WTC11 (cell line): ENCODE measurements around the gene FRK. TPM values are rescaled to one million over a fixed set of nuclear protein-coding genes. Genes with fewer than 3 reads are reported as not detected.

Experiments used
- ATAC-seq: fragments of 200-7000 bp; cut with Tn5 transposase; 2 replicates; pipeline ENCODE4 v1.10.0; 2021; ENCODE audit warnings: mild to moderate bottlenecking, moderate library complexity
- CTCF ChIA-PET: fragments of 300-600 bp; sonication (Branson Sonifier 250); formaldehyde crosslinking; loops from one replicate; lab custom pipeline; 2021; ENCODE audit warnings: antibody characterized with exemption; lab: Charles Lee
- POLR2A ChIA-PET: fragments of 350-600 bp; sonication (Branson Sonifier 250); formaldehyde crosslinking; loops from one replicate; lab custom pipeline; 2021; ENCODE audit warnings: antibody characterized with exemption; lab: Charles Lee
- DNase-seq: peaks from one replicate; pipeline ENCODE4 v3.0.0; 2021; ENCODE audit warnings: low spot score
- H3K27ac Mint-ChIP-seq: 2 replicates; pipeline ENCODE4 v1.8.0; 2021; ENCODE audit warnings: mixed read lengths
- H3K27me3 Mint-ChIP-seq: 2 replicates; pipeline ENCODE4 v1.8.0; 2021; ENCODE audit warnings: low read depth, mild to moderate bottlenecking, moderate library complexity, mixed read lengths
- H3K36me3 Mint-ChIP-seq: 2 replicates; pipeline ENCODE4 v1.8.0; 2021; ENCODE audit warnings: mixed read lengths
- H3K4me1 Mint-ChIP-seq: 2 replicates; pipeline ENCODE4 v1.8.0; 2022; ENCODE audit warnings: mixed read lengths
- H3K4me3 Mint-ChIP-seq: 2 replicates; pipeline ENCODE4 v1.8.0; 2021; ENCODE audit warnings: mild to moderate bottlenecking, moderate library complexity, mixed read lengths
- H3K9me3 Mint-ChIP-seq: 2 replicates; pipeline ENCODE4 v1.8.0; 2021; ENCODE audit warnings: mixed read lengths
- ATF2 ChIP-seq: sonication (generic); formaldehyde crosslinking; IDR thresholded peaks from 2 replicates; pipeline ENCODE4 v1.8.1; 2022; ENCODE audit warnings: low read depth, missing genetic modification reagents, borderline replicate concordance
- ETV6 ChIP-seq: sonication (generic); formaldehyde crosslinking; IDR thresholded peaks from 2 replicates; pipeline ENCODE4 v1.8.1; 2022; ENCODE audit warnings: mild to moderate bottlenecking, missing genetic modification reagents
- FOXJ3 ChIP-seq: sonication (generic); formaldehyde crosslinking; IDR thresholded peaks from 2 replicates; pipeline ENCODE4 v1.9.0; 2021; ENCODE audit warnings: missing genetic modification reagents, mild to moderate bottlenecking, borderline replicate concordance
- FOXK1 ChIP-seq: sonication (generic); formaldehyde crosslinking; IDR thresholded peaks from 2 replicates; pipeline ENCODE4 v1.8.0; 2022; ENCODE audit warnings: mild to moderate bottlenecking, moderate library complexity, missing genetic modification reagents
- GTF2I ChIP-seq: fragments of 250-450 bp; sonication (Bioruptor Pico); conservative IDR thresholded peaks from 2 replicates; pipeline ENCODE4 v1.4.0; 2021; ENCODE audit warnings: mild to moderate bottlenecking
- JUN ChIP-seq: sonication (generic); formaldehyde crosslinking; IDR thresholded peaks from 2 replicates; pipeline ENCODE4 v1.8.0; 2023; ENCODE audit warnings: mild to moderate bottlenecking, missing genetic modification reagents
- NR1H2 ChIP-seq: sonication (generic); formaldehyde crosslinking; IDR thresholded peaks from 2 replicates; pipeline ENCODE4 v1.9.0; 2021; ENCODE audit warnings: mild to moderate bottlenecking, moderate library complexity, missing genetic modification reagents
- NR3C1 ChIP-seq: sonication (generic); formaldehyde crosslinking; conservative IDR thresholded peaks from 2 replicates; pipeline ENCODE4 v1.8.1; 2023; ENCODE audit warnings: low read depth, mild to moderate bottlenecking, missing genetic modification reagents
- PRDM15 ChIP-seq: sonication (generic); formaldehyde crosslinking; IDR thresholded peaks from 2 replicates; pipeline ENCODE4 v1.8.0; 2022; ENCODE audit warnings: missing genetic modification reagents
- SMAD3 ChIP-seq: sonication (generic); formaldehyde crosslinking; IDR thresholded peaks from 2 replicates; pipeline ENCODE4 v1.8.0; 2022; ENCODE audit warnings: missing genetic modification reagents, mild to moderate bottlenecking, borderline replicate concordance
- SMAD4 ChIP-seq: sonication (generic); formaldehyde crosslinking; IDR thresholded peaks from 2 replicates; pipeline ENCODE4 v1.8.0; 2022; ENCODE audit warnings: mild to moderate bottlenecking, missing genetic modification reagents
- TCF7 ChIP-seq: sonication (generic); formaldehyde crosslinking; IDR thresholded peaks from 2 replicates; pipeline ENCODE4 v1.8.0; 2022; ENCODE audit warnings: mild to moderate bottlenecking, low read depth, missing genetic modification reagents, moderate library complexity
- TEAD1 ChIP-seq: sonication (generic); formaldehyde crosslinking; IDR thresholded peaks from 2 replicates; pipeline ENCODE4 v1.8.0; 2022; ENCODE audit warnings: mild to moderate bottlenecking, missing genetic modification reagents
- USF2 ChIP-seq: sonication (generic); formaldehyde crosslinking; IDR thresholded peaks from 2 replicates; pipeline ENCODE4 v1.8.1; 2023; ENCODE audit warnings: mild to moderate bottlenecking, missing genetic modification reagents, moderate library complexity
- ZNF232 ChIP-seq: sonication (generic); formaldehyde crosslinking; IDR thresholded peaks from 2 replicates; pipeline ENCODE4 v1.8.0; 2022; ENCODE audit warnings: mild to moderate bottlenecking, missing genetic modification reagents
- ZNF317 ChIP-seq: sonication (generic); formaldehyde crosslinking; IDR thresholded peaks from 2 replicates; pipeline ENCODE4 v1.8.1; 2023; ENCODE audit warnings: low read depth, mild to moderate bottlenecking, moderate library complexity, missing genetic modification reagents, borderline replicate concordance
- ZNF416 ChIP-seq: fragments of 250-450 bp; sonication (Bioruptor Pico); IDR thresholded peaks from 2 replicates; pipeline ENCODE4 v1.9.0; 2021; ENCODE audit warnings: mild to moderate bottlenecking, inconsistent platforms
- ZNF425 ChIP-seq: fragments of 250-450 bp; sonication (Bioruptor Pico); conservative IDR thresholded peaks from 2 replicates; pipeline ENCODE4 v1.9.0; 2021; ENCODE audit warnings: mild to moderate bottlenecking
- total RNA-seq: library from RNA; stranded (reverse); gene quantifications from 3 replicates; pipeline ENCODE4 v1.2.3, GENCODE V29; 2021
- TF ChIP-seq, protein P1 (sequence below): sonication (generic); formaldehyde crosslinking; IDR thresholded peaks from 2 replicates; pipeline ENCODE4 v1.8.1; 2023; ENCODE audit warnings: mild to moderate bottlenecking, missing genetic modification reagents, borderline replicate concordance
- TF ChIP-seq, protein P2 (sequence below): sonication (generic); formaldehyde crosslinking; IDR thresholded peaks from 2 replicates; pipeline ENCODE4 v1.8.1; 2022; ENCODE audit warnings: mild to moderate bottlenecking, moderate library complexity, missing genetic modification reagents

FRK gene
- total RNA-seq, 1 experiment from 2014 or later: 0.13 TPM

DNA sequence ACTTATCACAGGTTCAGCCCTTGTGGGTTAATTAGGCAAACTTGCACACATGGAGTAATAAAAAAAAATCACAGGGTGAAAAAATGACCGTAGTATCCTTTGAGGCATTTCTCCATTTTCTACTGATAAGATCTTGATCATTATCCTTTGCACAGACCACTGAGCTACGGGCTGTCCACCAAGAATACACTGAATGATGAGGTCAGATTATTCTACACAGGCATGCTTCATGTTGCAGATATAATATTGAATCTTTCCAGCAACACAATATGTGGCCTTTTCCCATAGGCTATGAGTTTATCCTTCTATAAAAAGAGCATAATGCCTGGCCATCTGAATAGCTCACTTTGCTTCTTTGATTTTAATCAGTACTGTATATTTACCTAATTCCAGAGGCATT is 168.9 kb downstream of the FRK start (continued):
- TF ChIP-seq GTF2I (CRISPR knock-in tag) (no peak), FOXK1 (CRISPR knock-in tag) (no peak), ATF2 (CRISPR knock-in tag) (no peak), NR3C1 (no peak), USF2 (CRISPR knock-in tag) (no peak)
- TF ChIP-seq, protein P1, sequence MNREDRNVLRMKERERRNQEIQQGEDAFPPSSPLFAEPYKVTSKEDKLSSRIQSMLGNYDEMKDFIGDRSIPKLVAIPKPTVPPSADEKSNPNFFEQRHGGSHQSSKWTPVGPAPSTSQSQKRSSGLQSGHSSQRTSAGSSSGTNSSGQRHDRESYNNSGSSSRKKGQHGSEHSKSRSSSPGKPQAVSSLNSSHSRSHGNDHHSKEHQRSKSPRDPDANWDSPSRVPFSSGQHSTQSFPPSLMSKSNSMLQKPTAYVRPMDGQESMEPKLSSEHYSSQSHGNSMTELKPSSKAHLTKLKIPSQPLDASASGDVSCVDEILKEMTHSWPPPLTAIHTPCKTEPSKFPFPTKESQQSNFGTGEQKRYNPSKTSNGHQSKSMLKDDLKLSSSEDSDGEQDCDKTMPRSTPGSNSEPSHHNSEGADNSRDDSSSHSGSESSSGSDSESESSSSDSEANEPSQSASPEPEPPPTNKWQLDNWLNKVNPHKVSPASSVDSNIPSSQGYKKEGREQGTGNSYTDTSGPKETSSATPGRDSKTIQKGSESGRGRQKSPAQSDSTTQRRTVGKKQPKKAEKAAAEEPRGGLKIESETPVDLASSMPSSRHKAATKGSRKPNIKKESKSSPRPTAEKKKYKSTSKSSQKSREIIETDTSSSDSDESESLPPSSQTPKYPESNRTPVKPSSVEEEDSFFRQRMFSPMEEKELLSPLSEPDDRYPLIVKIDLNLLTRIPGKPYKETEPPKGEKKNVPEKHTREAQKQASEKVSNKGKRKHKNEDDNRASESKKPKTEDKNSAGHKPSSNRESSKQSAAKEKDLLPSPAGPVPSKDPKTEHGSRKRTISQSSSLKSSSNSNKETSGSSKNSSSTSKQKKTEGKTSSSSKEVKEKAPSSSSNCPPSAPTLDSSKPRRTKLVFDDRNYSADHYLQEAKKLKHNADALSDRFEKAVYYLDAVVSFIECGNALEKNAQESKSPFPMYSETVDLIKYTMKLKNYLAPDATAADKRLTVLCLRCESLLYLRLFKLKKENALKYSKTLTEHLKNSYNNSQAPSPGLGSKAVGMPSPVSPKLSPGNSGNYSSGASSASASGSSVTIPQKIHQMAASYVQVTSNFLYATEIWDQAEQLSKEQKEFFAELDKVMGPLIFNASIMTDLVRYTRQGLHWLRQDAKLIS: no peak
- TF ChIP-seq, protein P2, sequence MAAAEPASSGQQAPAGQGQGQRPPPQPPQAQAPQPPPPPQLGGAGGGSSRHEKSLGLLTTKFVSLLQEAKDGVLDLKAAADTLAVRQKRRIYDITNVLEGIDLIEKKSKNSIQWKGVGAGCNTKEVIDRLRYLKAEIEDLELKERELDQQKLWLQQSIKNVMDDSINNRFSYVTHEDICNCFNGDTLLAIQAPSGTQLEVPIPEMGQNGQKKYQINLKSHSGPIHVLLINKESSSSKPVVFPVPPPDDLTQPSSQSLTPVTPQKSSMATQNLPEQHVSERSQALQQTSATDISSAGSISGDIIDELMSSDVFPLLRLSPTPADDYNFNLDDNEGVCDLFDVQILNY (CRISPR knock-in tag): no peak

- Mint-ChIP-seq H3K36me3 (no peaks in the 10 kb centered on the region), H3K4me1 (no peaks in the 10 kb centered on the region), H3K4me3 (no peak overlapping the region)
- TF ChIP-seq TEAD1 (CRISPR knock-in tag) (no peak), ZNF232 (no peak), FOXJ3 (CRISPR knock-in tag) (no peak), USF2 (CRISPR knock-in tag) (no peak), ZNF416 (CRISPR knock-in tag) (no peak), GTF2I (CRISPR knock-in tag) (no peak), JUN (CRISPR knock-in tag) (no peak), TCF7 (CRISPR knock-in tag) (no peak)
- TF ChIP-seq, all 79 proteins: peak for 0
- DNase-seq (no peak), ATAC-seq (no peak)
- H3K9me3 Mint-ChIP-seq: peaks cover 6% of the 10 kb centered on the region
- ChIA-PET POLR2A (no interaction called here), CTCF (no interaction called here)
- no peak overlapping the region for H3K27ac Mint-ChIP-seq
- no peaks in the 10 kb centered on the region for H3K27me3 Mint-ChIP-seq
These were observed 169.5 kb downstream of the FRK start for GRCh38 chr6:115891111-115891669.

DNA sequence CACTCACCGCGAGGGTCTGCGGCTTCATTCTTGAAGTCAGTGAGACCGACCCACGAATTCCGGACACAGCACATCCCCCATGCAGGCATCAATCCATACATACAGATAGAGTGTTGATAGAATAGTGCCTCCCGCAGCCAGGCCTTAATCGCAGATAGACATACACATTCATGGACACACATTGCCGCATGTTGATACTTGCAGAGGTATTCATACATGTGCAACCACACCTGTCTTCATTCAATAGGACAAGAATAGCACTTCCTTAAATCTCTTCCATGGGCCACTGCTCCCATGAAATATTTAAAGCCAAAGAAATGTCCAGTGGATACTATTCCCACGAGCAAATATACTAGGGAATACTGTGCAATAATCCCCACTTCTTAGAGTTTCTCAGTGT is 170.5 kb downstream of the FRK start:
- no peak for DNase-seq
- no peaks in the 10 kb centered on the region for H3K4me1 Mint-ChIP-seq
- peaks cover 6% of the 10 kb centered on the region for H3K9me3 Mint-ChIP-seq
- POLR2A ChIA-PET: no interaction called here
- H3K4me3 Mint-ChIP-seq: no peak overlapping the region
- H3K36me3 Mint-ChIP-seq: no peaks in the 10 kb centered on the region
- H3K27ac Mint-ChIP-seq: no peak overlapping the region
- CTCF ChIA-PET: no interaction called here
- H3K27me3 Mint-ChIP-seq: no peaks in the 10 kb centered on the region
- ATAC-seq: no peak
- TF ChIP-seq SMAD3 (no peak), ETV6 (CRISPR knock-in tag) (no peak), ZNF425 (CRISPR knock-in tag) (no peak), PRDM15 (CRISPR knock-in tag) (no peak), SMAD4 (CRISPR knock-in tag) (no peak), ZNF317 (CRISPR knock-in tag) (no peak), NR1H2 (CRISPR knock-in tag) (no peak)
